HEK293 (cell line): ENCODE data around the gene BRMS1L.

Experiments
- FEZF1 ChIP-seq: fragments of 450-650 bp; formaldehyde crosslinking; IDR thresholded peaks from 2 replicates; pipeline ENCODE4 v1.5.1; 2016; ENCODE audit warnings: missing biosample characterization, missing genetic modification characterization
- GLI4 ChIP-seq: fragments of 450-650 bp; formaldehyde crosslinking; IDR thresholded peaks from 2 replicates; pipeline ENCODE4 v1.5.1; 2016; ENCODE audit warnings: missing biosample characterization, missing genetic modification characterization
- KLF8 ChIP-seq: fragments of 450-650 bp; formaldehyde crosslinking; IDR thresholded peaks from 2 replicates; pipeline ENCODE4 v1.5.1; 2016; ENCODE audit warnings: missing biosample characterization, missing genetic modification characterization
- MEIS1 ChIP-seq: sonication (generic); formaldehyde crosslinking; IDR thresholded peaks from 2 replicates; pipeline ENCODE4 v1.8.1; 2022; ENCODE audit warnings: missing genetic modification reagents, mild to moderate bottlenecking, borderline replicate concordance
- SCRT2 ChIP-seq: fragments of 450-650 bp; formaldehyde crosslinking; IDR thresholded peaks from 2 replicates; pipeline ENCODE4 v1.5.1; 2016; ENCODE audit warnings: missing biosample characterization, missing genetic modification characterization
- WT1 ChIP-seq: fragments of 450-650 bp; formaldehyde crosslinking; IDR thresholded peaks from 2 replicates; pipeline ENCODE4 v1.5.1; 2016; ENCODE audit warnings: missing biosample characterization, missing genetic modification characterization
- ZBTB20 ChIP-seq: fragments of 450-650 bp; formaldehyde crosslinking; IDR thresholded peaks from 2 replicates; pipeline ENCODE4 v1.5.1; 2016; ENCODE audit warnings: missing biosample characterization, missing genetic modification characterization
- ZBTB21 ChIP-seq: fragments of 450-650 bp; formaldehyde crosslinking; IDR thresholded peaks from 2 replicates; pipeline ENCODE4 v1.5.1; 2017; ENCODE audit warnings: missing biosample characterization, missing genetic modification characterization
- ZFP3 ChIP-seq: fragments of 450-650 bp; formaldehyde crosslinking; IDR thresholded peaks from 2 replicates; pipeline ENCODE4 v1.5.1; 2016; ENCODE audit warnings: low read depth, missing biosample characterization, missing genetic modification characterization
- ZIC2 ChIP-seq: fragments of 450-650 bp; formaldehyde crosslinking; IDR thresholded peaks from 2 replicates; pipeline ENCODE4 v1.5.1; 2016; ENCODE audit warnings: missing biosample characterization, missing genetic modification characterization
- ZNF10 ChIP-seq: fragments of 450-650 bp; formaldehyde crosslinking; IDR thresholded peaks from 2 replicates; pipeline ENCODE4 v1.5.1; 2017; ENCODE audit warnings: missing biosample characterization, missing genetic modification characterization
- ZNF112 ChIP-seq: fragments of 450-650 bp; formaldehyde crosslinking; IDR thresholded peaks from 2 replicates; pipeline ENCODE4 v1.5.0; 2017; ENCODE audit warnings: missing biosample characterization, missing genetic modification characterization
- ZNF140 ChIP-seq: fragments of 450-650 bp; formaldehyde crosslinking; IDR thresholded peaks from 2 replicates; pipeline ENCODE4 v1.5.1; 2016; ENCODE audit warnings: missing biosample characterization, missing genetic modification characterization
- ZNF157 ChIP-seq: fragments of 450-650 bp; formaldehyde crosslinking; IDR thresholded peaks from 2 replicates; pipeline ENCODE4 v1.5.1; 2016; ENCODE audit warnings: missing biosample characterization, missing genetic modification characterization
- ZNF184 ChIP-seq: fragments of 450-650 bp; IDR thresholded peaks from 2 replicates; pipeline ENCODE4 v1.5.1; 2018; ENCODE audit warnings: missing biosample characterization, mild to moderate bottlenecking, missing genetic modification characterization
- ZNF223 ChIP-seq: fragments of 450-650 bp; formaldehyde crosslinking; IDR thresholded peaks from 2 replicates; pipeline ENCODE4 v1.5.1; 2016; ENCODE audit warnings: missing biosample characterization, missing genetic modification characterization
- ZNF302 ChIP-seq: fragments of 450-650 bp; formaldehyde crosslinking; IDR thresholded peaks from 2 replicates; pipeline ENCODE4 v1.5.1; 2016; ENCODE audit warnings: missing biosample characterization, missing genetic modification characterization, low read depth
- ZNF335 ChIP-seq: fragments of 450-650 bp; formaldehyde crosslinking; conservative IDR thresholded peaks from 2 replicates; pipeline ENCODE4 v1.5.1; 2016; ENCODE audit warnings: missing biosample characterization, missing genetic modification characterization
- ZNF423 ChIP-seq: fragments of 450-650 bp; formaldehyde crosslinking; IDR thresholded peaks from 2 replicates; pipeline ENCODE4 v1.5.1; 2016; ENCODE audit warnings: missing biosample characterization, missing genetic modification characterization
- ZNF549 ChIP-seq: fragments of 450-650 bp; IDR thresholded peaks from 2 replicates; pipeline ENCODE4 v1.5.1; 2018; ENCODE audit warnings: missing biosample characterization, missing genetic modification characterization, mild to moderate bottlenecking, inconsistent platforms, moderate library complexity
- ZNF610 ChIP-seq: fragments of 450-650 bp; formaldehyde crosslinking; IDR thresholded peaks from 2 replicates; pipeline ENCODE4 v1.5.1; 2016; ENCODE audit warnings: missing biosample characterization, missing genetic modification characterization, borderline replicate concordance
- ZNF707 ChIP-seq: fragments of 450-650 bp; formaldehyde crosslinking; IDR thresholded peaks from 2 replicates; pipeline ENCODE4 v1.5.1; 2016; ENCODE audit warnings: missing biosample characterization, missing genetic modification characterization
- ZNF76 ChIP-seq: fragments of 450-650 bp; formaldehyde crosslinking; IDR thresholded peaks from 2 replicates; pipeline ENCODE4; 2016; ENCODE audit warnings: low read depth, missing biosample characterization, missing genetic modification characterization, borderline replicate concordance
- ZNF792 ChIP-seq: fragments of 450-650 bp; formaldehyde crosslinking; IDR thresholded peaks from 2 replicates; pipeline ENCODE4 v1.5.1; 2016; ENCODE audit warnings: missing biosample characterization, missing genetic modification characterization
- ZNF830 ChIP-seq: fragments of 450-650 bp; IDR thresholded peaks from 2 replicates; pipeline ENCODE4 v1.5.0; 2018; ENCODE audit warnings: missing biosample characterization, missing genetic modification characterization, low read depth, mild to moderate bottlenecking, moderate library complexity
- TF ChIP-seq, protein P1 (sequence below): fragments of 450-650 bp; formaldehyde crosslinking; IDR thresholded peaks from 2 replicates; pipeline ENCODE4 v1.5.1; 2016; ENCODE audit warnings: missing biosample characterization, missing genetic modification characterization, low read depth
- TF ChIP-seq, protein P2 (sequence below): fragments of 450-650 bp; formaldehyde crosslinking; IDR thresholded peaks from 2 replicates; pipeline ENCODE4 v1.5.1; 2016; ENCODE audit warnings: missing biosample characterization, missing genetic modification characterization
- TF ChIP-seq, protein P3 (sequence below): fragments of 450-650 bp; formaldehyde crosslinking; IDR thresholded peaks from 2 replicates; pipeline ENCODE4 v1.5.1; 2016; ENCODE audit warnings: missing biosample characterization, missing genetic modification characterization
- TF ChIP-seq, protein P4 (sequence below): fragments of 450-650 bp; formaldehyde crosslinking; IDR thresholded peaks from 2 replicates; pipeline ENCODE4 v1.5.1; 2016; ENCODE audit warnings: missing biosample characterization, missing genetic modification characterization
- TF ChIP-seq, protein P5 (sequence below): fragments of 450-650 bp; formaldehyde crosslinking; IDR thresholded peaks from 2 replicates; pipeline ENCODE4 v1.5.1; 2016; ENCODE audit warnings: missing biosample characterization, missing genetic modification characterization
- TF ChIP-seq, protein P6 (sequence below): IDR thresholded peaks from 2 replicates; pipeline ENCODE4 v1.6.1; 2011; ENCODE audit warnings: mild to moderate bottlenecking, low read depth, low read length, borderline replicate concordance

The BRMS1L gene

DNA sequence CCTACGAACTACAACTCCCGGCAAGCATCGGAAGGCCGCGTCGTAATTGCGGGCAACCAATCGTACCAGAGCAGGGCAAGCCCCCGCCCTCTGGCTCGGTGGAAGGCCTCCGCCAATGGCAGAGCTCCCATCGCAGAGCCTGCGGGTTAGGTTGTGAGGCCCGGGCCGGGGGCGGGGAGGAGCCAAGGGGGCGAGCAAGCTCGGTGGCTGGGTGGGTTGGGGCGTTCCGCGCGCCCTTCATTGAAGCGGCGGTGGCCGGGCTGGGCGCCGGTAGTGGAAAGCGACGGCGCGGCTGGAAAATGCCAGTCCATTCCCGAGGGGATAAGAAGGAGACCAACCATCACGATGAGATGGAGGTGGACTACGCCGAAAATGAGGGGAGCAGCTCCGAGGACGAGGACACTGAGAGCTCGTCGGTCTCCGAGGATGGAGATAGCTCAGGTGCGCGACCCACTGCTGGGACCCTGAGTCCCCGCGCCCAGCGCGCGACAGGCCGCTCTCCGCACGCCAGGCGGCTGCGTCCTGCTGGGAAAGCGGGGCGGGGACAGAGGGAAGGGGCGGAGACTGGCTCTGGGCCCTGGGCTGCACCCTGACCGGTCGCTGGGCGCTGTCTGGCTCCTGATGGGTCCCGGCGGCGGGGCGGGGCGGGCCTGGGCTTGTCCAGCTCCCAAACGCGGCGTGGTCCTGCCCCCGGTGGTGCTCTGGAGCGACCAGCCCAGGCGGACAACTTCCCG, at the start of gene BRMS1L (continued):
- TF ChIP-seq ZNF10 (tag by site-specific recombination) (peak; percentile 38; the same call in 1 of the 2 replicates), KLF8 (peak; percentile 98), ZNF302 (tag by site-specific recombination) (no peak), FEZF1 (tag by site-specific recombination) (peak; percentile 74), ZIC2 (tag by site-specific recombination) (peak; percentile 96), ZBTB20 (tag by site-specific recombination) (peak; percentile 84), ZFP3 (tag by site-specific recombination) (no peak), WT1 (tag by site-specific recombination) (peak; percentile 73), ZNF112 (tag by site-specific recombination) (no peak), ZNF335 (tag by site-specific recombination) (peak; percentile 97), MEIS1 (CRISPR knock-in tag) (no peak), SCRT2 (tag by site-specific recombination) (no peak), ZNF549 (tag by site-specific recombination) (no peak), ZNF423 (tag by site-specific recombination) (peak; percentile 99), ZNF830 (no peak), ZNF140 (tag by site-specific recombination) (no peak), ZNF76 (tag by site-specific recombination) (peak; percentile 95), ZNF610 (tag by site-specific recombination) (peak; percentile 95), ZNF792 (tag by site-specific recombination) (no peak), GLI4 (tag by site-specific recombination) (peak; percentile 91), ZNF157 (tag by site-specific recombination) (0 out of 2 replicates have a peak, but pooled peaks have one; percentile 28), ZNF184 (peak; percentile 73; the same call in 1 of the 2 replicates), ZNF223 (tag by site-specific recombination) (no peak), ZBTB21 (tag by site-specific recombination) (peak; percentile 67; the same call in 1 of the 2 replicates), ZNF707 (tag by site-specific recombination) (no peak)
- TF ChIP-seq, protein P1, sequence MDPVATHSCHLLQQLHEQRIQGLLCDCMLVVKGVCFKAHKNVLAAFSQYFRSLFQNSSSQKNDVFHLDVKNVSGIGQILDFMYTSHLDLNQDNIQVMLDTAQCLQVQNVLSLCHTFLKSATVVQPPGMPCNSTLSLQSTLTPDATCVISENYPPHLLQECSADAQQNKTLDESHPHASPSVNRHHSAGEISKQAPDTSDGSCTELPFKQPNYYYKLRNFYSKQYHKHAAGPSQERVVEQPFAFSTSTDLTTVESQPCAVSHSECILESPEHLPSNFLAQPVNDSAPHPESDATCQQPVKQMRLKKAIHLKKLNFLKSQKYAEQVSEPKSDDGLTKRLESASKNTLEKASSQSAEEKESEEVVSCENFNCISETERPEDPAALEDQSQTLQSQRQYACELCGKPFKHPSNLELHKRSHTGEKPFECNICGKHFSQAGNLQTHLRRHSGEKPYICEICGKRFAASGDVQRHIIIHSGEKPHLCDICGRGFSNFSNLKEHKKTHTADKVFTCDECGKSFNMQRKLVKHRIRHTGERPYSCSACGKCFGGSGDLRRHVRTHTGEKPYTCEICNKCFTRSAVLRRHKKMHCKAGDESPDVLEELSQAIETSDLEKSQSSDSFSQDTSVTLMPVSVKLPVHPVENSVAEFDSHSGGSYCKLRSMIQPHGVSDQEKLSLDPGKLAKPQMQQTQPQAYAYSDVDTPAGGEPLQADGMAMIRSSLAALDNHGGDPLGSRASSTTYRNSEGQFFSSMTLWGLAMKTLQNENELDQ = no peak
- TF ChIP-seq, protein P2, sequence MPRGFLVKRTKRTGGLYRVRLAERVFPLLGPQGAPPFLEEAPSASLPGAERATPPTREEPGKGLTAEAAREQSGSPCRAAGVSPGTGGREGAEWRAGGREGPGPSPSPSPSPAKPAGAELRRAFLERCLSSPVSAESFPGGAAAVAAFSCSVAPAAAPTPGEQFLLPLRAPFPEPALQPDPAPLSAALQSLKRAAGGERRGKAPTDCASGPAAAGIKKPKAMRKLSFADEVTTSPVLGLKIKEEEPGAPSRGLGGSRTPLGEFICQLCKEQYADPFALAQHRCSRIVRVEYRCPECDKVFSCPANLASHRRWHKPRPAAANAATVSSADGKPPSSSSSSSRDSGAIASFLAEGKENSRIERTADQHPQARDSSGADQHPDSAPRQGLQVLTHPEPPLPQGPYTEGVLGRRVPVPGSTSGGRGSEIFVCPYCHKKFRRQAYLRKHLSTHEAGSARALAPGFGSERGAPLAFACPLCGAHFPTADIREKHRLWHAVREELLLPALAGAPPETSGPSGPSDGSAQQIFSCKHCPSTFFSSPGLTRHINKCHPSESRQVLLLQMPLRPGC (tag by site-specific recombination) = peak; percentile 88
- TF ChIP-seq, protein P3, sequence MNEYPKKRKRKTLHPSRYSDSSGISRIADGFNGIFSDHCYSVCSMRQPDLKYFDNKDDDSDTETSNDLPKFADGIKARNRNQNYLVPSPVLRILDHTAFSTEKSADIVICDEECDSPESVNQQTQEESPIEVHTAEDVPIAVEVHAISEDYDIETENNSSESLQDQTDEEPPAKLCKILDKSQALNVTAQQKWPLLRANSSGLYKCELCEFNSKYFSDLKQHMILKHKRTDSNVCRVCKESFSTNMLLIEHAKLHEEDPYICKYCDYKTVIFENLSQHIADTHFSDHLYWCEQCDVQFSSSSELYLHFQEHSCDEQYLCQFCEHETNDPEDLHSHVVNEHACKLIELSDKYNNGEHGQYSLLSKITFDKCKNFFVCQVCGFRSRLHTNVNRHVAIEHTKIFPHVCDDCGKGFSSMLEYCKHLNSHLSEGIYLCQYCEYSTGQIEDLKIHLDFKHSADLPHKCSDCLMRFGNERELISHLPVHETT (tag by site-specific recombination) = peak; percentile 96
- TF ChIP-seq, protein P4, sequence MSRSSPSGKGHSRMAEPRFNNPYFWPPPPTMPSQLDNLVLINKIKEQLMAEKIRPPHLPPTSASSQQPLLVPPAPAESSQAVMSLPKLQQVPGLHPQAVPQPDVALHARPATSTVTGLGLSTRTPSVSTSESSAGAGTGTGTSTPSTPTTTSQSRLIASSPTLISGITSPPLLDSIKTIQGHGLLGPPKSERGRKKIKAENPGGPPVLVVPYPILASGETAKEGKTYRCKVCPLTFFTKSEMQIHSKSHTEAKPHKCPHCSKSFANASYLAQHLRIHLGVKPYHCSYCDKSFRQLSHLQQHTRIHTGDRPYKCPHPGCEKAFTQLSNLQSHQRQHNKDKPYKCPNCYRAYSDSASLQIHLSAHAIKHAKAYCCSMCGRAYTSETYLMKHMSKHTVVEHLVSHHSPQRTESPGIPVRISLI (tag by site-specific recombination) = no peak
- TF ChIP-seq, protein P5, sequence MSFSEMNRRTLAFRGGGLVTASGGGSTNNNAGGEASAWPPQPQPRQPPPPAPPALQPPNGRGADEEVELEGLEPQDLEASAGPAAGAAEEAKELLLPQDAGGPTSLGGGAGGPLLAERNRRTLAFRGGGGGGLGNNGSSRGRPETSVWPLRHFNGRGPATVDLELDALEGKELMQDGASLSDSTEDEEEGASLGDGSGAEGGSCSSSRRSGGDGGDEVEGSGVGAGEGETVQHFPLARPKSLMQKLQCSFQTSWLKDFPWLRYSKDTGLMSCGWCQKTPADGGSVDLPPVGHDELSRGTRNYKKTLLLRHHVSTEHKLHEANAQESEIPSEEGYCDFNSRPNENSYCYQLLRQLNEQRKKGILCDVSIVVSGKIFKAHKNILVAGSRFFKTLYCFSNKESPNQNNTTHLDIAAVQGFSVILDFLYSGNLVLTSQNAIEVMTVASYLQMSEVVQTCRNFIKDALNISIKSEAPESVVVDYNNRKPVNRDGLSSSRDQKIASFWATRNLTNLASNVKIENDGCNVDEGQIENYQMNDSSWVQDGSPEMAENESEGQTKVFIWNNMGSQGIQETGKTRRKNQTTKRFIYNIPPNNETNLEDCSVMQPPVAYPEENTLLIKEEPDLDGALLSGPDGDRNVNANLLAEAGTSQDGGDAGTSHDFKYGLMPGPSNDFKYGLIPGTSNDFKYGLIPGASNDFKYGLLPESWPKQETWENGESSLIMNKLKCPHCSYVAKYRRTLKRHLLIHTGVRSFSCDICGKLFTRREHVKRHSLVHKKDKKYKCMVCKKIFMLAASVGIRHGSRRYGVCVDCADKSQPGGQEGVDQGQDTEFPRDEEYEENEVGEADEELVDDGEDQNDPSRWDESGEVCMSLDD (tag by site-specific recombination) = peak; percentile 89
- TF ChIP-seq, protein P6, sequence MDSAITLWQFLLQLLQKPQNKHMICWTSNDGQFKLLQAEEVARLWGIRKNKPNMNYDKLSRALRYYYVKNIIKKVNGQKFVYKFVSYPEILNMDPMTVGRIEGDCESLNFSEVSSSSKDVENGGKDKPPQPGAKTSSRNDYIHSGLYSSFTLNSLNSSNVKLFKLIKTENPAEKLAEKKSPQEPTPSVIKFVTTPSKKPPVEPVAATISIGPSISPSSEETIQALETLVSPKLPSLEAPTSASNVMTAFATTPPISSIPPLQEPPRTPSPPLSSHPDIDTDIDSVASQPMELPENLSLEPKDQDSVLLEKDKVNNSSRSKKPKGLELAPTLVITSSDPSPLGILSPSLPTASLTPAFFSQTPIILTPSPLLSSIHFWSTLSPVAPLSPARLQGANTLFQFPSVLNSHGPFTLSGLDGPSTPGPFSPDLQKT = no peak
